ENCODE measurements around the gene PAX6. TPM values are rescaled to one million over a fixed set of nuclear protein-coding genes. Genes with fewer than 3 reads are reported as not detected.

Gene PAX6
- total and polyA plus RNA-seq, 3 experiments from 2014 or later: not detected

DNA sequence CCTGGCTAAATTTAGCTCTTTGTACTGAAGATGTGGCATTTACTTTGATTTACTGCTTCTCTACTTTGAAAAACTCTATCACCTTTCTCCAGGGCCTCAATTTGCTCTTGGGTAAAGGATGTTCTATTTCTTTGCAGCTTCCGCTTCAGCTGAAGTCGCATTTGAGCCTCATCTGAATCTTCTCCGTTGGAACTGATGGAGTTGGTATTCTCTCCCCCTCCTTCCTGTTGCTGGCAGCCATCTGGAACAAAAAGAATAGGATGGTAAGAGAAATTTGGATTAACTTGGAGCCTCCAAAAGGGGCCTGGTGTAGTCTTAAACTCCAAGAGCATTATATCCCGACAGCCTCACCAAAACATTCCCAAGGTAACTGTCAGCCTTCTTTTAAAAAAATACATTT, 16.6 kb downstream of the PAX6 start:
- ChIA-PET POLR2A (no interaction called here), CTCF (no interaction called here)
- Histone ChIP-seq H3K36me3 (ENCODE audit: insufficient read depth, low read length) (no peaks in the 10 kb centered on the region), H3K27ac (ENCODE audit: low read depth, low read length) (no peak overlapping the region), H3K27me3 (ENCODE audit: insufficient read depth, low read length, poor library complexity, severe bottlenecking) (peaks cover 23% of the 10 kb centered on the region), H3K9me3 (ENCODE audit: low read length) (no peaks in the 10 kb centered on the region), H3K4me1 (ENCODE audit: insufficient read depth, low read length) (no peaks in the 10 kb centered on the region), H3K4me3 (ENCODE audit: low read length) (no peak overlapping the region)
- Mint-ChIP-seq H3K9me3 (peaks cover 3 to 13% (median 9%) of the 10 kb centered on the region in 5 donors), H3K27ac (no peak overlapping the region), H3K4me3 (no peak overlapping the region), H3K27me3 (peaks cover 38 to 63% of the 10 kb centered on the region in 2 donors), H3K4me1 (peaks cover 8 to 18% (median 13%) of the 10 kb centered on the region in 3 donors), H3K36me3 (peaks cover 0 to 9% (median 0%) of the 10 kb centered on the region in 3 donors)
- DNase-seq: no peak

DNA sequence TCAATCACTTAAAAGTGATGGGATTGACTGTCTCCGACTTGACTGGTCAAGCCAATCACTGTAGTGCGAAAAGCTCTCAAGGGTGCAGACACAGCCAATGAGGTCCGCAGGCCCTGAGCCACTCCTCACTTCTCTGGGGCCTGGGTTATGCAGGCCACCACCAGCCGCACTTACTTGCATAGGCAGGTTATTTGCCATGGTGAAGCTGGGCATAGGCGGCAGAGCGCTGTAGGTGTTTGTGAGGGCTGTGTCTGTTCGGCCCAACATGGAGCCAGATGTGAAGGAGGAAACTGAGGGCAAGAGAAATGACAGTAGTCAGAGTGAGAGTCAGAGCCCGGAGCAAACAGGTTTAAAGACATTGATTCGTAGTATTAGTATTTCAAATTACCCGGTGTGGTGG, 17.9 kb downstream of the PAX6 start:
- Histone ChIP-seq H3K27ac (ENCODE audit: low read depth, low read length) (no peak overlapping the region), H3K9me3 (ENCODE audit: low read length) (no peaks in the 10 kb centered on the region), H3K36me3 (ENCODE audit: insufficient read depth, low read length) (no peaks in the 10 kb centered on the region), H3K4me3 (ENCODE audit: low read length) (no peak overlapping the region), H3K27me3 (ENCODE audit: insufficient read depth, low read length, poor library complexity, severe bottlenecking) (peaks cover 13% of the 10 kb centered on the region), H3K4me1 (ENCODE audit: insufficient read depth, low read length) (no peaks in the 10 kb centered on the region)
- no peak overlapping the region for H3K27ac Mint-ChIP-seq
- H3K4me1 Mint-ChIP-seq: peaks cover 5 to 9% (median 7%) of the 10 kb centered on the region in 3 donors
- POLR2A ChIA-PET: no interaction called here
- H3K9me3 Mint-ChIP-seq: peaks cover 3 to 11% (median 8%) of the 10 kb centered on the region in 5 donors
- DNase-seq: no peak
- no peak overlapping the region for H3K4me3 Mint-ChIP-seq
- CTCF ChIA-PET: no interaction called here
- peaks cover 30 to 52% of the 10 kb centered on the region in 2 donors for H3K27me3 Mint-ChIP-seq
- H3K36me3 Mint-ChIP-seq: peaks cover 0 to 9% (median 0%) of the 10 kb centered on the region in 3 donors

DNA sequence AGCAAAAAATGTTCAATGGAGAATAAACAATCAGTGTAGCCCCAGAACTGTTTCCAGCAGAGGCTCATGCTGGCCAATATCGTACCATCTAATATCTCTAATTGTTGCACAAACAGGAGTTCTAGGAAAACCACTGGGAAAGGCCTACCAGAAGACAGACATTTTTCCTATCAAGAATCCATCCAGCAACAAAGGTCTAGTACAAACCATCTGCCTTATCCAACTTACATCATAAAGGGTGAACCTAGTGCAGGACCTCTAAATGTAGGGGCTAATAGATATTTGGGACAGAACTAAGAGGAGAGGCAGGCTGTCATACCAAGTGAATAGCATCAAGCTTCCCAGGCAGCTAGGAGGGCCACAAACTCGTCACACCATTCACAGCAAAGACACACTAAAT, 18.7 kb downstream of the PAX6 start:
- Mint-ChIP-seq H3K4me3 (no peak overlapping the region), H3K36me3 (peaks cover 0 to 9% (median 1%) of the 10 kb centered on the region in 3 donors), H3K27ac (no peak overlapping the region), H3K27me3 (peaks cover 25 to 45% of the 10 kb centered on the region in 2 donors), H3K4me1 (peaks cover 3 to 5% (median 3%) of the 10 kb centered on the region in 3 donors), H3K9me3 (peaks cover 3 to 10% (median 6%) of the 10 kb centered on the region in 5 donors)
- Histone ChIP-seq H3K27ac (ENCODE audit: low read depth, low read length) (no peak overlapping the region), H3K4me3 (ENCODE audit: low read length) (no peak overlapping the region), H3K36me3 (ENCODE audit: insufficient read depth, low read length) (no peaks in the 10 kb centered on the region), H3K9me3 (ENCODE audit: low read length) (no peaks in the 10 kb centered on the region), H3K27me3 (ENCODE audit: insufficient read depth, low read length, poor library complexity, severe bottlenecking) (peaks cover 9% of the 10 kb centered on the region), H3K4me1 (ENCODE audit: insufficient read depth, low read length) (no peaks in the 10 kb centered on the region)
- ChIA-PET CTCF (no interaction called here), POLR2A (no interaction called here)
- DNase-seq: no peak

DNA sequence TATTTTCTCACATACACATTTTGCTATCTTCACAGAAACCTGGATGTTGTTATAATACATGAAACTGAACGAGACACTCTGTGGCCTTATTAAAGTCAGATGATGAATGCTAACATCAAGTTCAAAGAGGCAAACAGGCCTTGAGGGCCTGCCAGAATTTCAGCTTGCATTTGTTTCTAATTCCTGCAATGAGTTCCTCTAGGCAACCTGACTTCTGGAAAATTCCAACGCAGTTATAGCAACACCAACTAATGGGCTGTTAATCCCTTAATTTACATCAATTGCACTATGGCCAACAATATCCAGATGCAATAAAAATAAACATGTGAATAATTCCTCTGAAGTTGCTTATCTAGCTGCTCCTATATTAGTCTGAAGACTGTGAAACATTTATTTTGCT, 19.1 kb downstream of the PAX6 start:
- no peak for DNase-seq
- ChIA-PET CTCF (no interaction called here), POLR2A (no interaction called here)
- Histone ChIP-seq H3K4me1 (ENCODE audit: insufficient read depth, low read length) (no peaks in the 10 kb centered on the region), H3K36me3 (ENCODE audit: insufficient read depth, low read length) (no peaks in the 10 kb centered on the region), H3K27ac (ENCODE audit: low read depth, low read length) (no peak overlapping the region), H3K9me3 (ENCODE audit: low read length) (no peaks in the 10 kb centered on the region), H3K27me3 (ENCODE audit: insufficient read depth, low read length, poor library complexity, severe bottlenecking) (peaks cover 6% of the 10 kb centered on the region), H3K4me3 (ENCODE audit: low read length) (no peak overlapping the region)
- H3K9me3 Mint-ChIP-seq: peaks cover under 1 to 8% (median 4%) of the 10 kb centered on the region in 5 donors
- peaks cover under 1 to 2% (median 1%) of the 10 kb centered on the region in 3 donors for H3K4me1 Mint-ChIP-seq
- H3K27ac Mint-ChIP-seq: no peak overlapping the region
- H3K27me3 Mint-ChIP-seq: peaks cover 21 to 41% of the 10 kb centered on the region in 2 donors
- H3K36me3 Mint-ChIP-seq: peaks cover 0 to 9% (median 2%) of the 10 kb centered on the region in 3 donors
- no peak overlapping the region for H3K4me3 Mint-ChIP-seq

DNA sequence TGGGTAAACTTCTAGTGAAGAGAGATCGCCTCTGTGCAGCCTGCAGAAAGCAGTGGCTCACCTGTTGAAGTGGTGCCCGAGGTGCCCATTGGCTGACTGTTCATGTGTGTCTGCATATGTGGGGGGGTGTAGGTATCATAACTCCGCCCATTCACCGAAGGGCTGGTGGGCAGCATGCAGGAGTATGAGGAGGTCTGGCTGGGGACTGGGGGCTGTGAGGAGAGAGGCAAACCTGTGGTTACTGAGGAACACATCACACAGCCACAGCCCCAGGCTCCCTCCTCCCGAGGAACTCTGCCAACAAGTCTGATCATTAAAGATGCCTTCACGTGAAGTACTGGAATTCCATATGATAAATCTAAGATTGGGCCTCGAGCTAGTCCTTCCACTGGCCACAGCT, 20.5 kb downstream of the PAX6 start:
- CTCF ChIA-PET: no interaction called here

DNA sequence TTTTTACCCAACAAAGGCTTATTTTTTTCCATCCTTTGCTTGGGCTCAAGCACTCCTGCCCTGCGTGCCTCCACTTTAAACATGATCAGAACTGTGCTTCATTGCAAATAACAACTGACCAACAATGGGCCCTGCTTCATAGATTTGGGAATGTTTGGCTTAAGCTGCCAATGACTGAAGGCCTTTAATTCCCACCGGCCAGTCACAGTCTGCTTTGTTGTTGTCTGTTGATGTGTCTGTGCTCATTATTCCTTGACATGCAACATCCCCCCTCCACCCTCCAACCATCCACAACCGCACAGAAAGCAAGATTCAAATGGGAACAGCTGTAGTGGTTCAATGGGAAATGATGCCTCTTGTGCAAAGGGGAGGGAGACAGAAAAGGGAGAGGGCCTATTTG, 23.0 kb downstream of the PAX6 start:
- no peak overlapping the region for H3K27ac Mint-ChIP-seq
- POLR2A ChIA-PET: no interaction called here
- Histone ChIP-seq H3K27ac (ENCODE audit: low read depth, low read length) (no peak overlapping the region), H3K9me3 (ENCODE audit: low read length) (no peaks in the 10 kb centered on the region), H3K4me3 (ENCODE audit: low read length) (no peak overlapping the region), H3K4me1 (ENCODE audit: insufficient read depth, low read length) (no peaks in the 10 kb centered on the region), H3K36me3 (ENCODE audit: insufficient read depth, low read length) (no peaks in the 10 kb centered on the region), H3K27me3 (ENCODE audit: insufficient read depth, low read length, poor library complexity, severe bottlenecking) (no peaks in the 10 kb centered on the region)
- H3K9me3 Mint-ChIP-seq: peaks cover 0 to 2% (median 0%) of the 10 kb centered on the region in 5 donors
- no peak for DNase-seq
- peaks cover 3 to 7% of the 10 kb centered on the region in 2 donors for H3K27me3 Mint-ChIP-seq
- H3K4me3 Mint-ChIP-seq: no peak overlapping the region
- H3K36me3 Mint-ChIP-seq: peaks cover 3 to 6% (median 3%) of the 10 kb centered on the region in 3 donors
- no peaks in the 10 kb centered on the region for H3K4me1 Mint-ChIP-seq
- CTCF ChIA-PET: no interaction called here

More for the DNA sequence above, 20.5 kb downstream of the PAX6 start:
- H3K27me3 ChIP-seq (ENCODE audit: insufficient read depth, low read length, poor library complexity, severe bottlenecking): no peaks in the 10 kb centered on the region
- H3K9me3 Mint-ChIP-seq: peaks cover 0 to 6% (median 0%) of the 10 kb centered on the region in 5 donors
- POLR2A ChIA-PET: no interaction called here
- no peak overlapping the region for H3K27ac Mint-ChIP-seq
- peaks cover 0 to 5% (median 2%) of the 10 kb centered on the region in 3 donors for H3K36me3 Mint-ChIP-seq
- no peak overlapping the region for H3K4me3 ChIP-seq (ENCODE audit: low read length)
- no peaks in the 10 kb centered on the region for H3K36me3 ChIP-seq (ENCODE audit: insufficient read depth, low read length)
- H3K9me3 ChIP-seq (ENCODE audit: low read length): no peaks in the 10 kb centered on the region
- peaks cover 11 to 27% of the 10 kb centered on the region in 2 donors for H3K27me3 Mint-ChIP-seq
- DNase-seq: no peak
- no peaks in the 10 kb centered on the region for H3K4me1 ChIP-seq (ENCODE audit: insufficient read depth, low read length)
- no peak overlapping the region for H3K4me3 Mint-ChIP-seq
- H3K4me1 Mint-ChIP-seq: no peaks in the 10 kb centered on the region
- H3K27ac ChIP-seq (ENCODE audit: low read depth, low read length): no peak overlapping the region

DNA sequence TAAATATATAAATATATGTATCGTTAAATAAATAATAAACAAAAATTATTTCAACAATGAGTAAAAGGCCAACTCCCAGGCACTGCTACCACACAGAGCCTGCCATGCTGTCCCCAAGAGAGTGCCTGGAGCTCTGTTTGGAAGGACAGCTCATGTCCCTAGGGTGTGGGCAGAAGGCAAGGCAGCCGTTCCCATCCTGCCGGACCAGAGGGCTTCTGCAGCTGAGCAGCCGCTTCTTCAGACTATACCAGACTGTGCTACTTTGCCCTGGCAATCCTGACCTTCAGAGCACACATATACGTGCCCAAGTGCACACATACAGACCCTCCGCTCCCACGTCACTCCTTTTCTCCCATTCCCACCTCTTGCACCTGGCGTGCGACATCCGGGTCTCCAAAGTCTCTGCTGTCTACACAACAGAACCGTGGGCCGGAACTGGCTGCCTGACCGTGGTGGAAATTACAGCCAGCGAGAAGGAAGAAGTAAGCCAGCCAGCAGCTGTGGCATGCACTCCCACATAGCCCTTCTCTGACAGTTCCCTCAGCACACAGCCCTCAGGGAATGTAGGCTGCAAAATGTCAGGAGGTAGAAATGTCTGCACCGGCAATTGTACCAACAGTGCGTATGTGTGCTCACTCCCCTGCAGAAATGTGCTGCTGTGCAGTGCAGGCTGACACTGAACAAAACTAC, 24.0 kb downstream of the PAX6 start:
- Mint-ChIP-seq H3K4me3 (no peak overlapping the region), H3K36me3 (peaks cover 0 to 13% (median 6%) of the 10 kb centered on the region in 3 donors), H3K9me3 (peaks cover 0 to 2% (median 0%) of the 10 kb centered on the region in 5 donors), H3K4me1 (no peaks in the 10 kb centered on the region), H3K27ac (peak overlapping the region in 1 of 8 donors; percentile 58), H3K27me3 (peaks cover 0 to 1% of the 10 kb centered on the region in 2 donors)
- Histone ChIP-seq H3K36me3 (ENCODE audit: insufficient read depth, low read length) (no peaks in the 10 kb centered on the region), H3K9me3 (ENCODE audit: low read length) (no peaks in the 10 kb centered on the region), H3K4me1 (ENCODE audit: insufficient read depth, low read length) (no peaks in the 10 kb centered on the region), H3K27ac (ENCODE audit: low read depth, low read length) (no peak overlapping the region), H3K4me3 (ENCODE audit: low read length) (no peak overlapping the region), H3K27me3 (ENCODE audit: insufficient read depth, low read length, poor library complexity, severe bottlenecking) (no peaks in the 10 kb centered on the region)
- POLR2A ChIA-PET: no interaction called here
- CTCF ChIA-PET: no interaction called here
- no peak for DNase-seq

DNA sequence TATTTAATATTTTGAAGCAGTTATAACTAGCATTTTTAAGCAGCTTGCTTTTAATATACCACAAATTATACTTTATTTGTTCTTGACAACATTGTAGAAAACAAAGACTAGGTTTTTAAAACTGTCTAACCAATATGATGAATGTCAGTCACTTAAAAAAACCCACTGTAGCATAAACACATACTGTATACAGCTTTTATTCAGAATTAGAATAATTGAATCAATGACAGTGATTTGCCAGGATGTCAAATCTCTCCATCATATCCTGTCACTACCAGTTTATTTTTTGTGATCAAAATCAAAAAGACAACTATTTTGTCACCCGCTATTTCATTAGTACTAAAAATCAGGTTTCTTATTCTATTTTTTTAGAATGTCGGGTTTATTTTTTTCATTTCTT, 26.5 kb downstream of the PAX6 start:
- no peaks in the 10 kb centered on the region for H3K27me3 ChIP-seq (ENCODE audit: insufficient read depth, low read length, poor library complexity, severe bottlenecking)
- no peaks in the 10 kb centered on the region for H3K4me1 ChIP-seq (ENCODE audit: insufficient read depth, low read length)
- ChIA-PET POLR2A (no interaction called here), CTCF (interaction anchor here (0.9 kb wide), 1 partner anchor 11 kb away, joined by 3 read pairs; no protein-coding TSS in a partner anchor)
- Mint-ChIP-seq H3K4me3 (no peak overlapping the region), H3K27ac (no peak overlapping the region), H3K9me3 (no peaks in the 10 kb centered on the region), H3K36me3 (peaks cover 8 to 15% (median 13%) of the 10 kb centered on the region in 3 donors), H3K27me3 (no peaks in the 10 kb centered on the region), H3K4me1 (no peaks in the 10 kb centered on the region)
- no peak for DNase-seq
- H3K27ac ChIP-seq (ENCODE audit: low read depth, low read length): no peak overlapping the region
- no peaks in the 10 kb centered on the region for H3K36me3 ChIP-seq (ENCODE audit: insufficient read depth, low read length)
- H3K9me3 ChIP-seq (ENCODE audit: low read length): no peaks in the 10 kb centered on the region
- H3K4me3 ChIP-seq (ENCODE audit: low read length): no peak overlapping the region

All from CD8-positive, alpha-beta memory T cell (primary cell).